HAP-1 (cell line): Measurements from ENCODE around the gene THOC5.
A peak's percentile ranks its signal among the peaks of the same experiment; 100 is the strongest.
"Not testable (repeated sequence)": the region's sequence is repeated elsewhere in the genome, so short reads cannot be mapped to it uniquely, and the experiment has no call there.

Experiments used
- DNase-seq, 2 experiments: peaks; one replicate each; pipeline ENCODE4 v3.0.0-alpha.2; 2016 to 2020; ENCODE audit warnings: low spot score in 2 of 2
- H3K27me3 ChIP-seq: fragments of 250-450 bp; sonication (Bioruptor Pico); 2 replicates; pipeline ENCODE4 v1.5.1; 2020; ENCODE audit warnings: low read depth, mild to moderate bottlenecking, moderate library complexity
- H3K36me3 ChIP-seq: fragments of 250-450 bp; sonication (Bioruptor Pico); replicated peaks from 2 replicates; pipeline ENCODE4 v1.5.1; 2020; ENCODE audit warnings: mild to moderate bottlenecking
- H3K4me1 ChIP-seq: fragments of 250-450 bp; sonication (Bioruptor Pico); 2 replicates; pipeline ENCODE4 v1.5.1; 2020; ENCODE audit warnings: mild to moderate bottlenecking
- H3K4me3 ChIP-seq: fragments of 250-450 bp; sonication (Bioruptor Pico); 2 replicates; pipeline ENCODE4 v1.5.1; 2020; ENCODE audit warnings: mild to moderate bottlenecking, moderate library complexity
- H3K9me3 ChIP-seq: fragments of 250-450 bp; sonication (Bioruptor Pico); 2 replicates; pipeline ENCODE4 v1.5.1; 2020; ENCODE audit warnings: mild to moderate bottlenecking, moderate library complexity
- in situ Hi-C: fragments of 300-500 bp; cut with MboI; formaldehyde crosslinking; loops from 3 replicates; pipeline ENCODE4 v1.14.3; 2020; ENCODE audit warnings: low sequenced_read_pairs, inconsistent platforms, mixed read lengths

Gene THOC5

DNA sequence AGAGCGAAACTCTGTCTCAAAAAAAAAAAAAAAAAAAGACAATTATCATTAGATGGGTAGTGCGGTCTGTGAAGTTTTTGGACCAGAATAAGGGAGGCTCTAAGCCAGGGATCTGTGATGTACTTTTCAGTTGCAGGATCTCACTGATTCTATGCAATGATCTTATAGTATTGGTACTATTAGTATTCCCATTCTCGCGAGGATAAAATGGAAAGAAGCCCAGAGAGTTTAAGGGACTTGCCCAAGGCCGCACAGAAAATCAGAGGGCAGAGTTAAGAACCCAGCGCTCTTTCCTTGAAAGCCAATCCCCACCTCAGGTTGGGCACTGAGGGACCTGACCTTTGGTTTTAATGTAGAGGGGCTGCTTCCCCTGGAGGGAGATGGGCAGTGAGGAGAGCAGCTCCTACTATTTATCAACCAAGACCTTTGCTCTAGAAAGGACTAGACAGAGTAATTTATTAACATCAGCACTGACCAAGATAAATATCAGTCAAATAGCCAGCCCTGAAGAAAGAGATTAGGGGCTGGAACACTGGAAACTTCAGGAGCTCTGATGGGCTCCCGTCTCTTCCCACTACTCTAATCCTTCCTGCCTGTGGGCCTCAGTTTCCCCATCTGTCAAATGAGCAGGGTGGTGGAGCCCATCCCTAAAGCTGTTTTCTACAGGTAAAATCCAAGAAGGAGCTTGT, 21.3 kb upstream of the THOC5 start:
- DNase-seq: no peak
- Histone ChIP-seq H3K36me3 (peaks cover 4% of the 10 kb centered on the region), H3K4me3 (no peak overlapping the region), H3K4me1 (peaks cover 3% of the 10 kb centered on the region; the same call in 1 of the 2 replicates), H3K9me3 (no peaks in the 10 kb centered on the region), H3K27me3 (no peaks in the 10 kb centered on the region)
- in situ Hi-C loops: no loop called here

- in situ Hi-C loops: no loop called here
- DNase-seq: no peak
- Histone ChIP-seq H3K36me3 (peaks cover 25% of the 10 kb centered on the region), H3K4me3 (no peak overlapping the region), H3K27me3 (no peaks in the 10 kb centered on the region), H3K9me3 (no peaks in the 10 kb centered on the region), H3K4me1 (no peaks in the 10 kb centered on the region)
Observed at GRCh38 chr22:29570912-29571549, 17.5 kb upstream of the THOC5 start.

DNA sequence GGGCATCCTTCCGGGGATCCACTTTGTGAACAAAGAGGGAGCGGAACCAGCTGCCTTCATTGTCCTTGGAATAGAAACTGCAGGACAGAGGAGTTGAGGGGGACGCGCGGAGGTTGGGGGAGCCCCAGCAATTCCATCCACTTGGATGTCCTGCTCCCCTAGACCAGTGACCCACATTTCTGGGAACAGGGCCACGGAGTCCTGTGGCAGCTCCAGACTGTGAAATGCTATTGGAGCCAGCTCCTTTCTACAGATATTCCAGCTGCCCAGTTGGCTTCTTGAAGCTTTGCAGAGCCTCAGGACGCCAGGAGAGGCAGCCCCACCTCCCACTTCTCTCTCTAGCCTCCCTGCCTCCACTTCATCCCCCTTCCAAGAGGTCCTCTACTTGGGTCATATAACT, 16.9 kb upstream of the THOC5 start:
- no peak for DNase-seq
- Histone ChIP-seq H3K9me3 (no peaks in the 10 kb centered on the region), H3K27me3 (no peaks in the 10 kb centered on the region), H3K4me3 (no peak overlapping the region), H3K4me1 (no peaks in the 10 kb centered on the region), H3K36me3 (peaks cover 29% of the 10 kb centered on the region)
- in situ Hi-C loops: no loop called here

GRCh38 chr22:29569011-29569678, 15.6 kb upstream of the THOC5 start:
- DNase-seq: no peak
- H3K9me3 ChIP-seq: no peaks in the 10 kb centered on the region
- in situ Hi-C loops: no loop called here
- H3K36me3 ChIP-seq: peaks cover 35% of the 10 kb centered on the region
- H3K4me1 ChIP-seq: no peaks in the 10 kb centered on the region
- no peaks in the 10 kb centered on the region for H3K27me3 ChIP-seq
- H3K4me3 ChIP-seq: no peak overlapping the region

DNA sequence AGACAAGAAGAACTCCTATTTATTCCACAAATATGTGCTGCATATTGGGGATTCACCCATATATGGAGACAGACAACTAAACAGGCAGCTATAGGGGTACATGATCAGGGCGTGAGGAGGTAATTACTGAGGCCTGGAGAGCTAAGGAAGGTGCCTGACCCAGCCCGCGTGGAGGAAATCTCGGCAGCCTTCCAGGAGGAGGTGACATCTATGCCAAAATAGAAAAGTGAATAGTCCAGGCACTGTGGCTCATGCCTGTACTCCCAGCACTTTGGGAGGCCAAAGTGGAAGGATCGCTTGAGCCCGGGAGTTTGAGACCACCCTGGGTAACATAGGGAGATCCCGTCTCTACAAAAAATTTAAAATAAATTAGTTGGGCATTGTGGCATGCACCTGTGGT, 13.8 kb upstream of the THOC5 start:
- Histone ChIP-seq H3K4me1 (no peaks in the 10 kb centered on the region), H3K27me3 (no peaks in the 10 kb centered on the region), H3K9me3 (no peaks in the 10 kb centered on the region), H3K4me3 (no peak overlapping the region), H3K36me3 (peaks cover 40% of the 10 kb centered on the region)
- DNase-seq: no peak
- in situ Hi-C loops: no loop called here

DNA sequence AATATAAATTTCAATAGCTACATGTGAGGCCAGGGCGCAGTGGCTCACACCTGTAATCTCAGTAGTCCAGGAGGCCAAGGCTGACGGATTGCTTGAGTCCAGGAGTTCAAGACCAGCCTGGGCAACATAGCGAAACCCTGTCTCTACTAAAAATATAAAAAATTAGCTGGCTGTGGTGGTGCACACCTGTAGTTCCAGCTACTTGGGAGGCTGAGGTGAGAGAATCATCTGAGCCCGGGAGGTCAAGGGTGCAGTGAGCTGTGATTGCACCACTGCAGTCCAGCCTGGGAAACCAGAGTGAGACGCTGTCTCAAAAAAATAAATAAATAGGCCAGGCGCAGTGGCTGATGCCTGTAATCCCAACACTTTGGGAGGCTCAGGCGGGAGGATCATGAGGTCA, 13.0 kb upstream of the THOC5 start:
- H3K9me3 ChIP-seq, H3K4me3 ChIP-seq, DNase-seq, H3K27me3 ChIP-seq, in situ Hi-C loops, H3K4me1 ChIP-seq: not testable (repeated sequence)
- peaks cover 49% of the 10 kb centered on the region for H3K36me3 ChIP-seq

- Histone ChIP-seq H3K4me3 (no peak overlapping the region), H3K9me3 (no peaks in the 10 kb centered on the region), H3K4me1 (no peaks in the 10 kb centered on the region), H3K27me3 (no peaks in the 10 kb centered on the region), H3K36me3 (peaks cover 58% of the 10 kb centered on the region)
- in situ Hi-C loops: no loop called here
- DNase-seq: no peak
Observed at GRCh38 chr22:29563652-29564460, 10.3 kb upstream of the THOC5 start.

GRCh38 chr22:29559853-29560252, 6.3 kb upstream of the THOC5 start:
- H3K4me1 ChIP-seq: no peaks in the 10 kb centered on the region
- H3K9me3 ChIP-seq: no peaks in the 10 kb centered on the region
- H3K36me3 ChIP-seq: peaks cover 65% of the 10 kb centered on the region
- no peaks in the 10 kb centered on the region for H3K27me3 ChIP-seq
- in situ Hi-C loops: no loop called here
- H3K4me3 ChIP-seq: no peak overlapping the region
- DNase-seq: no peak

GRCh38 chr22:29559030-29559429, 5.5 kb upstream of the THOC5 start:
- in situ Hi-C loops: no loop called here
- Histone ChIP-seq H3K9me3 (no peaks in the 10 kb centered on the region), H3K4me1 (peaks cover 3% of the 10 kb centered on the region; the same call in 1 of the 2 replicates), H3K27me3 (no peaks in the 10 kb centered on the region), H3K4me3 (no peak overlapping the region), H3K36me3 (peaks cover 63% of the 10 kb centered on the region)
- no peak for DNase-seq

- peaks cover 4% of the 10 kb centered on the region for H3K4me1 ChIP-seq
- no peaks in the 10 kb centered on the region for H3K27me3 ChIP-seq
- no peak overlapping the region for H3K4me3 ChIP-seq
- peaks cover 44% of the 10 kb centered on the region for H3K36me3 ChIP-seq
- DNase-seq: no peak
- no peaks in the 10 kb centered on the region for H3K9me3 ChIP-seq
- in situ Hi-C loops: no loop called here
Observed at GRCh38 chr22:29555065-29555644, 1.6 kb upstream of the THOC5 start.

- H3K4me1 ChIP-seq, in situ Hi-C loops, H3K27me3 ChIP-seq, H3K9me3 ChIP-seq, DNase-seq: not testable (repeated sequence)
- Histone ChIP-seq H3K4me3 (peak overlapping the region; percentile 87; the same call in 1 of the 2 replicates), H3K36me3 (peaks cover 49% of the 10 kb centered on the region)
Observed at GRCh38 chr22:29552357-29552756, 1.2 kb downstream of the THOC5 start.

- Histone ChIP-seq H3K27me3 (no peaks in the 10 kb centered on the region), H3K36me3 (peaks cover 54% of the 10 kb centered on the region), H3K4me1 (peaks cover 4% of the 10 kb centered on the region), H3K9me3 (no peaks in the 10 kb centered on the region), H3K4me3 (no peak overlapping the region)
- no peak for DNase-seq
- in situ Hi-C loops: no loop called here
Observed at GRCh38 chr22:29550005-29550404, 3.6 kb downstream of the THOC5 start.

DNA sequence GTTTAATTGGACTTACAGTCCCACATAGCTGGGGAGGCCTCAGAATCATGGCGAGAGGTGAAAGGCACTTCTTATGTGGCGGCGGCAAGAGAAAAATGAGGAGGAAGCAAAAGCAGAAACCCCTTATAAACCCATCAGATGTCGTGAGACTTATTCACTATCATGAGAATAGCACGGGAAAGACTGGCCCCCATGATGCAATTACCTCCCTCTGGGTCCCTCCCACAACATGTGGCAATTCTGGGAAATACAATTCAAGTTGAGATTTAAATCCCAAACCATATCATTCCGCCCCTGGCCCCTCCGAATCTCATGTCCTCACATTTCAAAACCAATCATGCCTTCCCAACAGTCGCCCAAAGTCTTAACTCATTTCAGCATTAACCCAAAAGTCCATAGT, 8.5 kb downstream of the THOC5 start:
- in situ Hi-C loops, DNase-seq, H3K9me3 ChIP-seq, H3K4me1 ChIP-seq, H3K27me3 ChIP-seq, H3K4me3 ChIP-seq: not testable (repeated sequence)
- peaks cover 75% of the 10 kb centered on the region for H3K36me3 ChIP-seq
